NCI-H1105 treated with DMSO at 0.1 percent for 48 hours (cell line): ENCODE results near the gene NOL4L.

Experiments used
- DNase-seq: peaks from one replicate; lab custom pipeline; 2025; lab: John Stamatoyannopoulos, UW

The NOL4L gene

DNA sequence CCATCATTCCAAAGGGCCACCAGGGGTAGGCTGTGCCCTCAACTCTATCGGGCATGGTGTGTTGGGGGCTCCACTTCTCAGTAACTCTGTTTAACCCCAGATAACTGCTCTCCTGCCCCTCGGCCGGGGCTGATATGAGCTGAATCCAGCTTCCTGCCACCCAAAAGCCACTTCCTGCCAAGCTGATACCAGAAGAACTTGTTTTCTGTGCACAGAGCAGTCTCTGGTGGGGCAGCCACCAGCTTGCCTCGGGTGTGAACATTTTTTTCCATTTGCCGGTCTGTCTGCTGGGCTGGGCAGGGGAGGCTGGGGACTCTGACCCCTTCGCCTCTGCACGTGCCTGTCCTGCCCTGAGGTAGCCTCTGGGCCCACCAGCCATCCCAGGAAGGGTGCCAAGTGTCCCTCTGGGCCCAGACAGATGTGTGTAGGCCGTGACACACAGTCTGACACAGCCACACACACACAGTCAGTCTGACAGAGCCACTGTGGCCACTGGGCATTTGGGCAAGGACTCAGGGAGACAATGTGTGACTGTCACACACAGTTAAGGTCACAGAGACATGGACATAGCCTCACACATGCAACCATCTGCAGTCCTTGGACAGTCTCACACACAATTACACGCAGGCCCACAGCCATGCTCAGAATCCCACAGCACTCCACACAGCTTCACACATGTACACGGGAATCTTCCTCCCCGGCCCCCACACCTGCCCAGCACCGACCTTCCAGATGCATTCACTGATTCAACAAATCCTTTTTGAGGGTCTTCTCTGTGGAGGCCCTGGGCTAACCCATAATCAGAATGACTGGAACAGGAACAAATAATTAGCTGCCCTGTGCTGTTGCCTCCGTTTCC is 45.1 kb downstream of the NOL4L start:
- no peak for DNase-seq

DNA sequence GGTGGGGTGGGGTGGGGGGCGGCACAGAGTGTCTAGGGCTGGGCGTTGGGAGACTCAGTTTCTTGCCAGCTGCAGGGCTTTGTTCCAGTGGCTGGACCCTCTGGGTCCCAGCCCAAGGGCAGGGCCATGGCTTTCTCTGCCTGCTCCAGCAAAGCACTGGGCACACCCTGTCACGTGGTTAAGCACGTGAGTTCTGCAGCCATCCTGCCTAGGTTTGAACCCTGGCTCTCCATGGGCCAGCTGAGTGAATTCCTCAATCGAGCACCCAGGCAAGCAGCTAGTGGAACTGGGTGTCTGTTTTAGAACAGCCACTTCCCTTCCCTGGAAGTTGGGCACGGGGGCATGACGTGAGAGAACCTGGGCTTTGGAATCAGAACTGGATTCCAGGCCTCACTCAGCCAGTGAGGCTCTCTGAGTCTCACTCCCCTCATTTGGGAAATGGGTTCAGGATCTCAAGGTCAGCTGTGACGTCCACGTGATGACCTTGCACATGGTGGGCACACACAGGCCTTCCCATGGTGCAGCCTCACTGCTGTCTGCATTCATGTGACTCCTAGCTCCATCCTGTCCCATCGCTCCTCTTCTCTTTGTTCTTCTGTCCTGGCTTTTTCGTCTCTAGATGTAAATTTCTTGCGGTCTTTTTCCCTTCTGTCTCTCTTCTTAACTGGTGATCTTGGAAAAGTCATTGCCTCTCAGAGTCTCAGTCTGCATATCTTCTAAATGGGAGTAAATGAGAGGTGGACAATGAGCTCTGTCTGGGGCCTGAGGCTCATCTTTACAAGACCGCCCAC is 45.9 kb downstream of the NOL4L start:
- DNase-seq, result no peak

DNA sequence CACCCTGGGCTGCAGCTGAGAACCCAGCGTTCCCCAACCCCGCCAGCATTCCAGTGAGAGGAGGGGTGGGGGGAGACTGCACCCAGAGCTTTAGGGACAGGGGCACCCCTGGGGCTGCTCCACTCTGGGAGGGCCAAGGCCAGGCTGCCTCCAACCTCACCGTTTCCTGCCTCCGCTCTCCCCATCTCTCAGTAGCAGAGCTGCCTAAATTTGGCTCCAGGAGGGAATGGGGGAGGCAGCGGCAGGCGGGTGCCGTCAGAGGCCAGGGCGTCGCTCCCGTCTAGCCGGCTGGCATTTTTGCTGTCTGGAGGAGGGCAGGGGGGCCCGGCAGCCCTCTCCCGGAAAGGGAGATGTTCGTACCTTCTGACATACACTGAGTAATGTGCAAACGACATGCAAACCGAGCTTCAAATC is 46.6 kb downstream of the NOL4L start:
- DNase-seq, result peak; percentile 39

DNA sequence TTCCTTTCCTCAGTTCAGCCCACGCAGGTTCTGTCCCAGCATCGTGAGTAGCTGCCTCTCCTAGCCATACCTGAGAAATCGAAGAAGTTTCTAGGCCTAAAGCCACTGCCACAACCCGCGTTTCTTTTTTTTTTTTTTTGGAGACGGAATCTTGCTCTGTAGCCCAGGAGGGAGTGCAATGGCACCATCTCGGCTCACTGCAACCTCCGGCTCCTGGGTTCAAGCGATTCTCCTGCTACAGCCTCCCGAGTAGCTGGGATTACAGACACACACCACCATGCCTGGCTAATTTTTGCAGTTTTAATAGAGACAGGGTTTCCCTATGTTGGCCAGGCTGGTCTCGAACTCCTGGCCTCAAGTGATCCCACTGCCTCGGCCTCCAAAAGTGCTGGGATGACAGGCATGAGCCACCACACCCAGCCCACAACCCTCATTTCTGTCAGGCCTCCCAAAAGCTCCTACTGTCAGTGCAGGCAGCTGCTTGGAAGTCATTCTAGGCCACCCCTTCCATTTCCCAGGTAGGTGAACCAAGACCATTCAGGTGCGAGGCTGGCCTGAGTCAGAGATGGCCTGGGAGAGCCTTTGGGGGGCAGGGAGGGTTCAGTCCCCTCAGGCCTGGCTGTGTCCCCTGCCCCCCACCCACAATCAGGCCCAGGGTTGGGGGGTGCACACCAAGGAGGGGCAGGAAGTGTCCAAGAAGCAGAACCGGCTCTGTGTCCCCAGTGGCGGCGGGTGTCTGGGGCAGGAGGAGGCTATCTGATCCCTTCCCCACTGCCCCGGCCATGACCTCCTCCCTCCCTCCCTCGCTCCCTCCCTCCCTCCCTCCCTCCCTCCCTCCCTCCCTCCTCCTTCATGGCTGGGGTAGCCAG is 47.2 kb downstream of the NOL4L start:
- DNase-seq, result no peak

DNA sequence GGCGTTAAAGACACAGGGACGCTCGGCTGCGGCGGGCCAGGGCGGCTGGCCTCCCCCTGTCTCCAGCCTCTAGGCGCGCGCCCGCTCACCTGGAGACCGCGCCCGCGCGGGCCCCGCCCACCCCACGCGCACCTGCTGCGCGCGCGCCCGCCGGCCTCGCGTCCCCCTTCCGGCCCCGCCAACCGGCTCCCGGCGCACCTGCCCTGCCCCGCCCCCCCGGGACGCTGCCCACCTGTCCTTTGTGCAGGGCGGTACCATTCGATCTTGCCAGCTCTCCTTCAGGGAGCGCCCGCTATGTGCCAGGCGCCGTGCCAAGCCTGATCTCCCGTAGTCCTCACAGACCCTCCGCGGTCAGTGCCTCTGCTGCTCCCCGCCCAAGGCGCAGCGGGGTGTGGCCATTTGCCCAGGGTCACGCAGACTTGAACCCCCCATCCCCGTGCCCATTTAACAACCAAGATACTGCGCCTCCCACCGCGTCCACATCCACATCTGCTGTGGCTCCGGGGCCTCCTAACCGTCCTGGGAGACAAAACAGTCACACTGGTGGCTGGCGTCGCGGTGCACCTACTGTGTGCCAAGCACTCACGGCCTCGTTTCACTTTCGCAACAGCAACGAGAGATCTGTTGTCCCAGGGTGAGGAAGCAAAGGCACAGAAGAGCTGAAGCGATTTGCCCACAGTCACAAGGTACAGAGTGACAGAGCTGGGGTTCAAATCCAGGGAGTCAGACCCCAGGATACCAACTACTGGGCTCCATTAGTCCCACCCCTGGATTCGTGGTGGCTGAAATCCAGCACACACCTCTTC is 48.1 kb downstream of the NOL4L start:
- DNase-seq, result peak; percentile 97

DNA sequence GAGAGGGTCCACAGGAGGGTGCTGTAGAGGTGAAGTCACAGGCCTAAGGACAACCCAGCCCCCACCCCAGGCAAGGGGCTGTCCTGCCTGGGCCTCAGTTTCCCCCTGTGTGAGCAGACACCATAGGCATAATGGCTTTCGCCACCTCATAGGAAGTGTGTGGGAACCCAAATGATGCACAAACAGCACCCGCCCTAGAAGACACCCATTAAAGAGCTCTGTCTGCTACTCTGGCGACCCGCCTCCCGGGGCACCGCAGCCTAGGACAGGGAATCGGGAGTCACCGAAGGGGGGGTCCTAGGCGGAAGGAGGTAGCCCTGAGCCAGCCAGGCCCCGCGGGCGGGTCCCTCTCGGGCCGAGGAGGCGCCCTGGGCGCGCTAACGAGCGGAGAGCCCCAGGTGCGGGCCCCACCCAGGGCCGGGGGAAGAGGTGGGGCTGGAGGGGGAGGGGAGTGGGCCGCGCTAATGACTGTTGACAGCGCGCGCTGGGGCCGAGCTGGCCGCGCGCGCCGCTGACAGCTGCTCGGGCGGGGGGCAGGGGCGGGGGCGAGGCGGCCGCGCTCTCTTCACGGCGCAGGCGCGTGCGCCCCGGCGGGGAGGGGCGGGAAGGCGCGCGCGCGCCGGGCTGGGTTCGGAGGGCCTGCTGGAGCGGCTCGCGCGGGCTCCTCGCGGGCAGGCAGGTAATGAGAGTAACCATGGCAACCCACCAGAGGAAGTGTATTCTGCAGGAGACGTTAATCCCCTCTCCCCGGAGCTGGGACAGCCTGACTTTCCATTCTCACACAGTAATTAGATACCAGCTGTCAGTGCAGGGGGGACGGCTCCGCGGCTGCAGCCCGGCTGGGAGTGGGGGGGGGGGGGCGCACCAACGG is 48.9 kb downstream of the NOL4L start:
- DNase-seq, result peak; percentile 98

DNA sequence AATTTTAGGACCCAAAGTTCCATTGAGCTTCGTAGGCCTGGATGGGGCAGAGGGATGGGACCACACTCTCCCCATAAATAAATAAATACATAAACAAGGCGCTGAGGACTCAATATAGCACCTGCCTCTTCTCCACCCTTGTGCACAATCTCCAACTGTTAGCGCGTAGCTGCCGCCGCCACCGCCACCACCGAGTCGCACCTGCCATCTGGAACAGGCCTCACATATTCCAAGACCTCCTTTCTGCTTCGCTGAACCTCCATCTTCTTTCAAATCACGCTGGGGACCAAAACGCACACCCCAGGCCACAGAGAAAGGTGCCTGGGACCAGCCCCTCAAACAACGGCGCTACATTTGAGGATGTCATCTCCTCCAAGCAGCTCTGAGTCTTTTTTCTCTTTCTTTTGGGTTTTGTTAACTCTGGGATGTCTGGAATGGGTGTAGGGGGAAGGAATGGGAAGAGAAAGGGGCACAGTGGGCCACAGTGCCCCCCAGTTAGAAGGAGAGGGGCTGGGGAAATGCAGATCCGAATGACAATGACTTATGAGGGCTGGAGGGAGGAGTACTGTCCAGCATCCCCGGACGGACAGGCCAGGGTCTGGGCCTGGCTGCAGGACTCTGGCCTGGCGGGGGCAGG is 49.7 kb downstream of the NOL4L start:
- peak; percentile 89 for DNase-seq

DNA sequence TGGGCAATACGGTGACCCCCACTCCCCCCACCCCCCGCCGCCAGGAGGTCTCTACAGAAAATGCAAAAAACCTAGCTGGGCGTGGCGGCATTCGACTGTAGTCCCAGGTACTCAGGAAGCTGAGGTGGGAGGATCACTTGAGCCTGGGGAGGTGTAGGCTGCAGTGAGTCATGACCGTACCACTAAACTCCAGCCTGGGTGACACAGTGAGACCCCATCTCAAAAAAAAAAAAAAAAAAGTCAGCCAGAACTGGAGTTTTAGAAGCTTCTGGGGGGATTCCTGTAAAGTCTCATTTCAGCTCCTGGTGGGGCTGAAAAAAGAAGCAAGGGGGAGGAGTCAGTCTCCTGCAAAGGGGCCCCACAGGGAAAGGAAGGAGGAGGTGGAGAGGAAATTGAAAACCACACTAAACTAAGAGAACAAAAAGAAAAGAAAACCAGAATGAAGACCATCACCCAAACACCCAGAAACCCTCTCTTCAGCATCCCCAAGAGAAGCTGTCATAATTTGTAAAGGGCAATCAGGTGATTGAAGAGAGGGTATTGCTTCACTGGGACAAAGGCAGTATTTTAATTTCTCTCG is 50.4 kb downstream of the NOL4L start:
- peak; percentile 75 for DNase-seq

DNA sequence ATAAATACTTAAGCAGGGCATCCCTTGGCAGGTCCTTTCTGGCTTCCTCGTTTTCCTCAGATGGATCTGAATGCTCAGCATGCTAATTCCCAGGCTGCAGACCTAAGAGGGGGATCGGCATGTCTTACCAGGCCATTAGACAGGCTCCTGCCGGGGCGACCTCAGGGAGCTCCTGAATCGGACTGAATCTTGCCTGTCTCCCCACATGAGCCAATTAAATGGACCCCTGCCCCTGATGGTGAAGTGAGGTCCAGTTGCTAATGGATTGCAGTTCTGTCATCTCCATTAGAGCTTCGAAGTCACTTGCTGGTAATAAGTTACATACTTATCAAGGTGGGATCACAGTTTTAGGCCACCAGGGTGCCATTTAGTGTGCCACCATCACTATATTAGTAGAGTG is 51.4 kb downstream of the NOL4L start:
- DNase-seq, result no peak

DNA sequence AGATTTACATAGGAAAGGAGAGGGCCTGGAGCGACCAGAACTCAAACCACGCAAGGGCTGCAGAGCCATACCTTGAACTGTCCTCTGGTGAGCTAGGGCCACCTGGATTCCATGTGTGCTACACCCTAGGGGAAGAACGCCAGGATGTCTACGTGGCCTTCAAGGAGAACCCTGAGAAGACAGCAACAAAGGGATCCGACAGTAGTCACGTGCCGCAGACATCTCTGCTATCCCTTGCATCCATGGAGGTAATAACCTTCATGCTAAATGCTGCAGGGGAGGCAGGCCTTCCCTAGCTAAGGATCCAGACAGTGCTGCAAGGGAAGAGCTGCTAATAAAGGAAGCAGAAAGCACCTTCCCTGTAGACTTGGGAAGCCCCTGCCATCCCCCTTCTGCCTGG is 52.9 kb downstream of the NOL4L start:
- no peak for DNase-seq

DNA sequence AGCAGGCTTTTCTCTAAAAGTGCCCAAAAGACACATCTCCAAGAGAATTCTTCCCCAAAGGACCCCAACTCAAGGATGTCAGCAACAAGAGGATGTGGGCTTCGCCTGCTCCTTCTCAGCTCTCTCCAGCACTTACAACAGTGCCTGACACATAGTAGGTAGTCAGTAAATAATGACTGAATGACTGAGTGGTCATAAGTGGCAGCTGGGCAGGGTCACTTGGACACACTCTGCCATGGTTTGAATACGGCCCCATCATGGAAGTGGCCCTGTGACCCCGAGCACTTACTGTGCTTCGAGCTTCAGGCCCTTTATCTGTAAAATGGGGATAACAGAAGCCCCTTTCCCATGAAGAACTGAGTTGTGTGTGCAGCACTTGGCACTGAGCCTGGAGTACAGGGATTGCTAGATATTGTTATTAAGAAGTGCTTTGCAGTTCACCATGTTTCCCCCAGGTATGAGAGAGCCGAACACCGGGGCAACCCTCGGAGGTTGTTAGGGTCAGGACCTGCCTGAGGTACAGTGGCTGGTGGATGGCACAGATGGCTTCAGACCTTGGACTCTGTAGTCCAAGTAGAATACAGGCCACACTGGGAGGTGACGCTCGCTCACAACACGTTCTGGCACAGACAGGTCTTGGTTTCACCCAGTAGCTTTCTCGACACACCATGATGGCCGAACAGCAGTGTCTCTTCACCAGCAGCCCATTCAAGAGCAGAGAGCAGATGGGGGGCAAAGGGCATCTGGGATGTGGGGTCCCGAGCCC is 56.0 kb downstream of the NOL4L start:
- peak; percentile 18 for DNase-seq

DNA sequence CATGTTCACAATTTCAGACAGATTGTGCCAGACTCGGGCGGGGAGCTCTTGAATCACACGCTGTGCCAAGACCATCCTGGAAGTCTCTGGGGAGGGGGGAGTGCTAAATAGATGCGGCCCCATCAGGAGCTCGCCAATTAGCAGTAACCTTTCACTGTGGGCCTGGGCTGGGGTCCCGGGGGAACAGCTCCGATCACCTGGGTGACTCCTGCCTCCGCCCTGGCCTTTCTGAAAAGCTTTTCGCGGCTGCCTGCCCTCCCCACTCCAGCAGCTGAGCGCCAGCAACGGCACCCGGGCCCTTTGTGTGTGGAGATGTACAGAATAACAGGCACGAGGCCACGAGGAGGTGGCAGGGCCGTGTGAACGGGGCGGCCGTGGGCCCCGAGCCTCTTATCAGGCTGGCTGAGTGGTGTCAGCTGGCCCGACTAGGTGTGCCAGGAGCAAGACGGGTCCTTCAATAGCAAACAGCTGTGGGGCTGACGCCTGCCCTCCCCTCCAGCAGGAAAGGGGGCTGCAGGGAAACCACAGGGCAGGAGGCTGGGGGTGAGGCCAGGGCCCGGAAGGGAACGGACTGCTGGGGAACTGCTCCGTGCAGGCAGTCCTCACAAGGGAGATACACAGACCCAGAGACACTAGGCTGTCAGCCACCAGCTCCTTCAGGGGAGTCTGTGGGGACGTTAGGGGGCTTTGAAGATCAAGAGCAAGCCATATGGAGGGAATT is 56.8 kb downstream of the NOL4L start:
- peak; percentile 93 for DNase-seq

DNA sequence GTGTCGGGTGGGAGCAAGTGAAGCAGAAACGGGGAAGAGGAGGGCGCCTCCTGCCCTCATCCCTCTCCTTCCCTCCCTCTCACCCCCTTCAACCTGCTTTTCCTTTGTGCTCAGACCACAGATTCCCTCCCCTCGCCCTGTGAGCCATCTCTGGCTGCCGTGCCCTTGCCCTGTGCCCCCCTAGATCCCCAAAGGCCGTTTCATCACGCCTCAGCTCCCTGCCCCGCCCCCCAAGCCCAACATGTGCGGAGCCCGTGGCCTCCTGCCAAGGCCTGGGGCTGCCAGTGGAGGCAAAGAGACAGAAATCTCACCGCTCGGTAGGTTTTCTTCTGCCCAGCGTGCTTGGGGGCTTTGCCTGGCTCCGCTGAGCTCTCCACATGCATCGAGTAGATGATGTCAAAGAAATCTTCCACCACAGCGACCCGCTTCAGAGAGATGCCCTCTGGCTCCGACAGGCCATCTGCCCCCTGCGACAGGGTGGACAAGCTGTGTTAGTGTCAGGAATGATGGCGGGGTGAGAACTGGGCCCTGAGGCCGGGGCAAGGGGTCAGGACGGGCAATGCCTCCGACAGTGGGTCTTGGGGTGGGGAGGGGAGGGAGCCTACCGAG is 57.6 kb downstream of the NOL4L start:
- peak; percentile 75 for DNase-seq

DNA sequence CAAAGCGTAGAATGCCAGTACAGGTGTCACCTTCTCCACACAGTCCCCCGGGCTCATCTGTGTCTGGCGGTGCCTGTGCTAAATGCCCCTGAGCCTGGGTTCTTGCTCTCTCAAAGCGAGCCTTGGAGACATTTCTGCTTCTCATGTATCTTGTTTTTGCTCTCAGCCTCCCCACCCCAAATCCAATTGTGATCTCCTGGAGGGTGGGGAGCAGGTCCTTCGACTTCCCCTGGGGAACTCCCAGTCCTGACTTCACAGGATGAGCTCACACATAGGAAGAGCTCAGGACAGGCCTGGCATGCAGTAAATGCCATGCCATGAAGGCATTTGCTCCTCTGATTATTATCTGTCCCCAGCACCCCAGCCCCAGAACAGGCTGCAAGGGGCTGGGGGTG is 58.1 kb downstream of the NOL4L start:
- no peak for DNase-seq

DNA sequence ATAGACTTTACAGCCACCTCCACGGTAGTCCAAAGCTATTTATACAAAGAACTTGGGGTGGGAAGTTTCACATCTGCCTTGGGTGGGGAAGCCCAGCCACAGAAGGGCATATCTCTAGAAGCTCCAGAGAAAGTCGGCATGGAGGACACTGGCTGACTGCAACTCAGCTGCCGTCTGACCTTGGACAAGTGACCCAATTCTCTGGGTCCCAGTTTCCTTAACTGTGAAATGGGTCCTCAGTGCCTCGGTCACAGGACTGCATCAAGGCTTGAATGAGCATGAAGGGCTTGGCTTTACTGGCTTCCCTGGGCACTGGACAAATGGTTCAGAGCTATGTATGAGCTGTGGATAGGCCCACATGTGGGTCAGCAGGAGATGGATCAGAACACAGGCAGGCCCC is 58.6 kb downstream of the NOL4L start:
- DNase-seq, result no peak

DNA sequence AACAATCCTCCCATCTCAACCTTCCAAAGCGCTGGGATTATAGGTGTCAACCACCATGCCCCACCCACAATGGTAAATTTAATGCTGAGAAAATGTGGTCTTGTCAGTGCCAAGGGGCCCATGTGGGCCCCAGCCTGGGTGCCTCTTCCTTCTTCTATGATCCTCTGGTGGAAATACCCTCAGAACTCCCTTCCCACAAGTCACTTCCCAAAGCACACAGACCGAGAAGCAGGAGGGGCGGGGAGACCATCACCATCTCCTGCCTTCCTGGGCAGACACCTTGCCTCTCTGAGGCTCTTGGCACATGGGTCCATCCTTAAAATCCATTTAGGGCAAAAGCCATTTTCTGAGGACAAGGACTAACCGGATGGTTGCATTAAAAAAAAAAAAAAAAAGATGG is 59.0 kb downstream of the NOL4L start:
- DNase-seq, result no peak

DNA sequence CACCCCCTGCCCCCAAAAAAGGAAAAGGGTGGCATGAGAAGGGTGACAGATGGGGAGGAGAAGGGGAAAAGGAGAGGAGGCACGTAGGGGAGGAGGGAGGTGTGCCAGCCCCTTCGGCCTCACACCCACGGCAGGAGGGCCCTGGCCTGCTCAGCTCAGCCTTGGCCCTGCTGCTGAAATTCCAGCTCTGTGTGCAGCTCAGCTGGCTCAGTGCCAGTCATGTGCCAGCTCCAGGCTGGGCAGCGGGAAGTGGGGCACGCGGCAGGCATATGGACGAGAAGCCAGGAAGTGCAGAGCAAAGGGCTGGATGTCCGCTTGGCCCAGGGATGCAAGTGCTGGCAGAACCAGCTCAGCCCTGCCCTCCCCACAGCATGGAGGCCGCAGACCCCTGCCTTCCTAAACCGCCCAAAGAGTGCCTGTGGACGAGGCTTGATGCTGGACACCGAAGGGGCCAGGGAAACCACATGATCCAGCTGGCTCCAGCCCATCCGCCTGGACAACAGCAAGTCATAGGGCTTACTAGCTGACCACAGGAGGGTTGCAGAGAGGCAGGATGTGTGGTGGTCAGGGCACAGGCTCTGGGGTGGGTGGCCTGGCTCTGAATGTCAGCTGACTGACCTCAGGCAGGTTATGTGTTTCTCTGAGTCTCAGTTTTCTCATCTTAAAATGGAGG is 60.2 kb downstream of the NOL4L start:
- peak; percentile 81 for DNase-seq
